Endodermal cell (in vitro differentiated cells): Measurements from ENCODE around the gene KDM2A. TPM values are rescaled to one million over a fixed set of nuclear protein-coding genes. Genes with fewer than 3 reads are reported as not detected.
"Not testable (repeated sequence)": the region's sequence is repeated elsewhere in the genome, so short reads cannot be mapped to it uniquely, and the experiment has no call there.

Experiments used
- DNase-seq: peaks from one replicate; pipeline ENCODE4 v3.0.0-alpha.2; 2017
- H3K27ac ChIP-seq: 2 replicates; pipeline ENCODE4 v1.5.1; 2013; ENCODE audit warnings: mild to moderate bottlenecking, low read depth, low read length, moderate library complexity
- H3K27me3 ChIP-seq: 2 replicates; pipeline ENCODE4 v1.6.1; 2013; ENCODE audit warnings: mild to moderate bottlenecking, low read length, moderate library complexity; ENCODE audit not compliant: insufficient read depth, control insufficient read depth, poor library complexity, severe bottlenecking
- H3K36me3 ChIP-seq: 2 replicates; pipeline ENCODE4 v1.7.0; 2013; ENCODE audit warnings: mild to moderate bottlenecking, low read length, moderate library complexity; ENCODE audit not compliant: control insufficient read depth, insufficient read depth
- H3K4me1 ChIP-seq: one replicate; pipeline ENCODE4 v1.7.0; 2013; ENCODE audit warnings: low read length; ENCODE audit not compliant: control insufficient read depth, insufficient read depth
- H3K4me3 ChIP-seq: 2 replicates; pipeline ENCODE4 v1.5.1; 2013; ENCODE audit warnings: mild to moderate bottlenecking, low read length, moderate library complexity
- H3K9ac ChIP-seq: 2 replicates; pipeline ENCODE4 v1.6.1; 2013; ENCODE audit warnings: mild to moderate bottlenecking, low read length, moderate library complexity; ENCODE audit not compliant: poor library complexity, severe bottlenecking; ENCODE audit errors: extremely low read depth
- H3K9me3 ChIP-seq: 2 replicates; pipeline ENCODE4 v1.6.1; 2013; ENCODE audit warnings: mild to moderate bottlenecking, low read length, moderate library complexity; ENCODE audit not compliant: control insufficient read depth
- H3K27ac Mint-ChIP-seq: 2 replicates; pipeline ENCODE4 v1.8.0; 2020; ENCODE audit warnings: mixed read lengths
- H3K27me3 Mint-ChIP-seq: 2 replicates; pipeline ENCODE4 v1.8.0; 2021; ENCODE audit warnings: mild to moderate bottlenecking, mixed read lengths; ENCODE audit not compliant: insufficient read depth
- H3K36me3 Mint-ChIP-seq: 2 replicates; pipeline ENCODE4 v1.8.0; 2020; ENCODE audit warnings: low read depth, mixed read lengths
- H3K4me1 Mint-ChIP-seq: 2 replicates; pipeline ENCODE4 v1.8.0; 2020; ENCODE audit warnings: mixed read lengths
- H3K4me3 Mint-ChIP-seq: 2 replicates; pipeline ENCODE4 v1.8.0; 2020; ENCODE audit warnings: mild to moderate bottlenecking, moderate library complexity, mixed read lengths
- H3K9me3 Mint-ChIP-seq: 2 replicates; pipeline ENCODE4 v1.8.0; 2020; ENCODE audit warnings: mild to moderate bottlenecking, mixed read lengths
- CTCF ChIP-seq: fragments of 200-600 bp; sonication (generic); conservative IDR thresholded peaks from 2 replicates; pipeline ENCODE4 v1.5.0; 2021; ENCODE audit warnings: antibody characterized with exemption, mild to moderate bottlenecking
- WGBS, 2 experiments: methylation state at CpG; one replicate each; pipeline versions ENCODE4 v1.1.5 to v1.1.7; 2013; ENCODE audit warnings: missing lambda C conversion rate in 2 of 2, mixed read lengths in 1 of 2; ENCODE audit not compliant: insufficient coverage in 1 of 2, insufficient read length in 1 of 2; 5-methylcytosine and 5-hydroxymethylcytosine counted together
- total RNA-seq, 2 donors: library from RNA; stranded (reverse); fragmentation: NEBNext Ultra II Directional in 1 of 2; extraction: Animal tissue kit (Norgen Biotek cat#: 25700) in 1 of 2; gene quantifications; 2 replicates in 1 of 2; 3 replicates in 1 of 2; pipeline ENCODE4 v1.2.1, GENCODE V29; 2021

KDM2A gene
- total RNA-seq, 2 donors from 2014 or later: 59.4 to 75.4 TPM

DNA sequence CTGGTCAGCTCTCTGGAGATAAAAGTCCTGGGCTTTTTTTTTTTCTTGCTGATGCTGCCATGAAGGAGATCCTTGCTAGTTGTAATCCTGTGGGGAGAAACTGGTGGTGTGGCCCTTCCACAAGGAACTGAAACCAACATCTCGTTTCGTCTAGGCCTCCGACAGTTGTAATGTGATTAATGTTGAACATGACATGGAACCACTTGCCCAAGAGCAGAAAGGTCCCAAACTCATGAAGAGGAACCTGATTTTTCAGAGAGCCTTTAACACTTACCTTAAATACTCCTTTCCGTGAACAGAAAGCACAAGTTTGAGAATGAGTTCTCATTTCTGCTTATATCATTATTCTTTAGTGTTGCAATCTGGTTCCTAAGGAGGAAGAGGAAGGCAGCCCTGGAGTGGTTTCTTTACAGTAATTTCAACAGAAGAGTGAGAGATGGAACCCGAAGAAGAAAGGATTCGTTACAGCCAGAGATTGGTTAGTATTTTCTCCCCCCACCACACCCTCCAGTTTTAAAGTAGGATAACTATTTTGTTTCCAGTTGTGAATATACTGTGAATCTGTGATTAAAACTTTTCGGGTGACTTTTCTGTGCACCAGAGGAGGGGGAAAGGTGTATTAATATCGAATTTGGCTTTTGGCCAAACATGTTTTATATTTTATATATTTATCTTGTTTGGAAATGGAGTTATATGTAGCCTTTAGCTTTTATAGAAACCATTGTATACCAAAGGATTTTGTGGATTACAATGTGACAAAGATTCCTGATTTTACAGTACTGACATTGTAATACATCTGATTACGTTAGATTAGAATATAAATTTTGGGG lies 2.0 kb downstream of the KDM2A start:
- Histone ChIP-seq H3K36me3 (peaks cover 24% of the 10 kb centered on the region), H3K4me1 (peaks cover 5% of the 10 kb centered on the region), H3K27me3 (no peaks in the 10 kb centered on the region), H3K9ac (peak overlapping the region; percentile 78), H3K4me3 (peak overlapping the region; percentile 99), H3K27ac (no peak overlapping the region), H3K9me3 (no peaks in the 10 kb centered on the region)
- Mint-ChIP-seq H3K4me1 (peaks cover 15% of the 10 kb centered on the region), H3K9me3 (no peaks in the 10 kb centered on the region), H3K4me3 (peak overlapping the region; percentile 99), H3K36me3 (peaks cover 20% of the 10 kb centered on the region), H3K27me3 (no peaks in the 10 kb centered on the region), H3K27ac (peak overlapping the region; percentile 86)
- DNase-seq: no peak
- 22 to 33% methylated on average over 3 to 6 of the region's 9 CpGs for WGBS, 2 experiments
- TF ChIP-seq CTCF: no peak

GRCh38 chr11:67123801-67124200 lies 4.7 kb downstream of the KDM2A start:
- H3K4me3 ChIP-seq, DNase-seq, H3K27ac Mint-ChIP-seq, H3K9me3 ChIP-seq, H3K4me1 Mint-ChIP-seq, H3K9me3 Mint-ChIP-seq, H3K27me3 ChIP-seq, H3K27ac ChIP-seq, H3K4me3 Mint-ChIP-seq, H3K4me1 ChIP-seq, H3K27me3 Mint-ChIP-seq, H3K9ac ChIP-seq: not testable (repeated sequence)
- WGBS, 2 experiments: 100% methylated on average over 1 to 5 of the region's 5 CpGs
- H3K36me3 Mint-ChIP-seq: peaks cover 35% of the 10 kb centered on the region
- H3K36me3 ChIP-seq: peaks cover 38% of the 10 kb centered on the region

- H3K9me3 ChIP-seq, H3K9me3 Mint-ChIP-seq, H3K4me3 Mint-ChIP-seq, H3K27ac ChIP-seq, H3K27me3 ChIP-seq, H3K4me3 ChIP-seq, DNase-seq, H3K9ac ChIP-seq, H3K27ac Mint-ChIP-seq, H3K27me3 Mint-ChIP-seq, H3K4me1 Mint-ChIP-seq, H3K4me1 ChIP-seq: not testable (repeated sequence)
- 97% methylated on average over 6 to 8 of the region's 8 CpGs for WGBS, 2 experiments
- peaks cover 50% of the 10 kb centered on the region for H3K36me3 Mint-ChIP-seq
- peaks cover 53% of the 10 kb centered on the region for H3K36me3 ChIP-seq
These were observed 7.2 kb downstream of the KDM2A start for GRCh38 chr11:67126243-67126642.

GRCh38 chr11:67126986-67127385 lies 7.9 kb downstream of the KDM2A start:
- no peaks in the 10 kb centered on the region for H3K4me1 Mint-ChIP-seq
- H3K27me3 ChIP-seq: no peaks in the 10 kb centered on the region
- H3K27me3 Mint-ChIP-seq: no peaks in the 10 kb centered on the region
- no peaks in the 10 kb centered on the region for H3K9me3 ChIP-seq
- peaks cover 56% of the 10 kb centered on the region for H3K36me3 ChIP-seq
- H3K4me3 Mint-ChIP-seq: no peak overlapping the region
- no peaks in the 10 kb centered on the region for H3K9me3 Mint-ChIP-seq
- H3K4me3 ChIP-seq: no peak overlapping the region
- TF ChIP-seq CTCF: no peak
- H3K27ac ChIP-seq: no peak overlapping the region
- no peaks in the 10 kb centered on the region for H3K4me1 ChIP-seq
- WGBS, 2 experiments: 91 to 95% methylated on average over 4 of the region's 4 CpGs
- H3K27ac Mint-ChIP-seq: no peak overlapping the region
- H3K36me3 Mint-ChIP-seq: peaks cover 55% of the 10 kb centered on the region
- H3K9ac ChIP-seq: no peak overlapping the region
- no peak for DNase-seq

GRCh38 chr11:67130861-67131260 lies 11.8 kb downstream of the KDM2A start:
- H3K9me3 ChIP-seq, DNase-seq, H3K4me3 Mint-ChIP-seq, H3K27ac ChIP-seq, H3K9ac ChIP-seq, H3K4me3 ChIP-seq, H3K27me3 ChIP-seq, H3K4me1 Mint-ChIP-seq, H3K27me3 Mint-ChIP-seq, H3K27ac Mint-ChIP-seq, H3K9me3 Mint-ChIP-seq, H3K4me1 ChIP-seq: not testable (repeated sequence)
- WGBS, 2 experiments: 96 to 97% methylated on average over 8 to 10 of the region's 10 CpGs
- peaks cover 63% of the 10 kb centered on the region for H3K36me3 ChIP-seq
- peaks cover 69% of the 10 kb centered on the region for H3K36me3 Mint-ChIP-seq
